ENCODE data around the gene SPTBN1. TPM values are rescaled to one million over a fixed set of nuclear protein-coding genes. Genes with fewer than 3 reads are reported as not detected.

Gene SPTBN1
- total and polyA plus RNA-seq, 2 of the 13 experiments (the other 11 are each of a cell fraction or from before 2014, with no cell fraction given): 123 to 299 TPM

DNA sequence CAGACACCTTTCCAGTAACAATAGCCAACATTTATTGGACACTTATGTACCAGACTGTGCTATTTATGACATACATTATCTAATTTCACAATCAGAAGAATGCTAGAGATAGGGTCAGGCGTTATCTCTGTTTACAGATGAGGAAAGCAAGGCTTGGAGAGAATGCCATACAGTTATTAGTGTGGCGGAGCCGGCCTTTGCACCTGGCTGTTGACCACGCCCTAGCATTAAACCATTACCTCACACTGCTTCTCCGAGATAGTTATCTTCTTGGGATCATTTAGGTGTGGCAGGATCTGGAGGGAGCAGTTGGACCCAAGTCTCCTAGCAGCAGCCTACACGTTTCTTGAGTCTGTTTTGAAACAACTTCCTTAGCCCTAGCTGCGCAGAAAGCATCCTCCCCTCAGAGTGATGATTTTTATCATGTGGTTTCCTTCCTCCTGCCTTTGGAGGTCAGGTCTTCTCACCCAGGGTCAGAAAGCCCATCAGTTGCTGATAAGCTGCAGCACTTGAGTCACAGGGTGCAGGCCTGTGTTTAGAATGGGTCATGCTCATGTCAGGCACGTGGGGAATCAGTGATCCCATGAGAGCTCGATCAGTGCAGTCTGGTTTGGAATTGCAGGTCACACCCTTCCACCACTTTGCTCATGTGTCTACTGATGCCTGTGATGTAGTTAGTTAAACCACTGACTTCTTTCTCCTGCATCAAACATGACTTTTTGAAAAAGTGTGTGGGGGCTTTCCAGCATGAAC lies 118.2 kb downstream of the SPTBN1 start (continued):
- TF ChIP-seq, protein P1, sequence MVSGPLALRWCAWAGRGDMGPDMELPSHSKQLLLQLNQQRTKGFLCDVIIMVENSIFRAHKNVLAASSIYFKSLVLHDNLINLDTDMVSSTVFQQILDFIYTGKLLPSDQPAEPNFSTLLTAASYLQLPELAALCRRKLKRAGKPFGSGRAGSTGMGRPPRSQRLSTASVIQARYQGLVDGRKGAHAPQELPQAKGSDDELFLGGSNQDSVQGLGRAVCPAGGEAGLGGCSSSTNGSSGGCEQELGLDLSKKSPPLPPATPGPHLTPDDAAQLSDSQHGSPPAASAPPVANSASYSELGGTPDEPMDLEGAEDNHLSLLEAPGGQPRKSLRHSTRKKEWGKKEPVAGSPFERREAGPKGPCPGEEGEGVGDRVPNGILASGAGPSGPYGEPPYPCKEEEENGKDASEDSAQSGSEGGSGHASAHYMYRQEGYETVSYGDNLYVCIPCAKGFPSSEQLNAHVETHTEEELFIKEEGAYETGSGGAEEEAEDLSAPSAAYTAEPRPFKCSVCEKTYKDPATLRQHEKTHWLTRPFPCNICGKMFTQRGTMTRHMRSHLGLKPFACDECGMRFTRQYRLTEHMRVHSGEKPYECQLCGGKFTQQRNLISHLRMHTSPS (CRISPR knock-in tag; IDR thresholded peaks at IDR 0.05; ENCODE audit: low read depth): no peak
- TF ChIP-seq ZNF274 (CRISPR knock-in tag; IDR thresholded peaks at IDR 0.05): no peak
- no peak for TF ChIP-seq KDM3A (CRISPR knock-in tag; IDR thresholded peaks at IDR 0.05; ENCODE audit: low read depth)
- 0 out of 2 replicates have a peak, but pooled peaks have one; percentile 42 for TF ChIP-seq ZNF567 (CRISPR knock-in tag; IDR thresholded peaks at IDR 0.05; ENCODE audit: borderline replicate concordance)
- TF ChIP-seq FOXJ3 (CRISPR knock-in tag; IDR thresholded peaks at IDR 0.05; ENCODE audit: borderline replicate concordance): peak; percentile 68; the same call in 1 of the 2 replicates
- TF ChIP-seq KLF9 (CRISPR knock-in tag; IDR thresholded peaks at IDR 0.05; ENCODE audit: low read depth): no peak
- TF ChIP-seq, protein P2, sequence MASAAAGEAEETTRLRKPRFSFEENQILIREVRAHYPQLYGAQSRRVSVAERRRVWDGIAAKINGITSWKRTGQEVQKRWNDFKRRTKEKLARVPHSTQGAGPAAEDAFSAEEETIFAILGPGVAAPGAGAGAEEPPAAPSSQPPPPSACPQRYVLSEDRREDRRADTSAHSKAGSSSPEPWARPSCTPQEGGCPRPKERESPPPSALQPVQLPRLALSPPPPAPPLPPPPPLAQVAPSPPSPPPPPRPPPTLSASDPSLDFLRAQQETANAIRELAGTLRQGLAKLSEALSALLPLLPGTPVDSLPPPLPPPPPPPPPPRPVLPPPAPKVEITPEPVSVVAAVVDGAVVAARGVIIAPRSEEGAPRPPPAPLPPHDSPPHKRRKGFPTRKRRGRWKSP (CRISPR knock-in tag; IDR thresholded peaks at IDR 0.05): no peak
- no peak for TF ChIP-seq NCOA5 (CRISPR knock-in tag; IDR thresholded peaks at IDR 0.05)
- no peak for TF ChIP-seq ZFP36 (IDR thresholded peaks at IDR 0.05; ENCODE audit: borderline replicate concordance, low read depth, low read length, partially characterized antibody)
- no peak for TF ChIP-seq RORA (CRISPR knock-in tag; IDR thresholded peaks at IDR 0.05)
- TF ChIP-seq NR2F6 (IDR thresholded peaks at IDR 0.05): peak; percentile 78
- peak; percentile 49 for TF ChIP-seq NR2F6 (CRISPR knock-in tag; IDR thresholded peaks at IDR 0.05)
- TF ChIP-seq NFE2L1 (CRISPR knock-in tag; IDR thresholded peaks at IDR 0.05; ENCODE audit: borderline replicate concordance): no peak
- TF ChIP-seq ZNF20 (CRISPR knock-in tag; IDR thresholded peaks at IDR 0.05): no peak
- no peak for TF ChIP-seq AGO1 (IDR thresholded peaks at IDR 0.05; ENCODE audit: low read depth, low read length, poor library complexity, severe bottlenecking)
- no peak for TF ChIP-seq ZFP37 (CRISPR knock-in tag; IDR thresholded peaks at IDR 0.05; ENCODE audit: borderline replicate concordance)
- TF ChIP-seq, protein P3, sequence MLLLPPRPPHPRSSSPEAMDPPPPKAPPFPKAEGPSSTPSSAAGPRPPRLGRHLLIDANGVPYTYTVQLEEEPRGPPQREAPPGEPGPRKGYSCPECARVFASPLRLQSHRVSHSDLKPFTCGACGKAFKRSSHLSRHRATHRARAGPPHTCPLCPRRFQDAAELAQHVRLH (CRISPR knock-in tag; IDR thresholded peaks at IDR 0.05; ENCODE audit: borderline replicate concordance, low read depth): no peak; the same call in 1 of the 2 replicates
- TF ChIP-seq SPEN (CRISPR knock-in tag; IDR thresholded peaks at IDR 0.05; ENCODE audit: low read depth): no peak; the same call in 1 of the 2 replicates
- TF ChIP-seq, protein P4, sequence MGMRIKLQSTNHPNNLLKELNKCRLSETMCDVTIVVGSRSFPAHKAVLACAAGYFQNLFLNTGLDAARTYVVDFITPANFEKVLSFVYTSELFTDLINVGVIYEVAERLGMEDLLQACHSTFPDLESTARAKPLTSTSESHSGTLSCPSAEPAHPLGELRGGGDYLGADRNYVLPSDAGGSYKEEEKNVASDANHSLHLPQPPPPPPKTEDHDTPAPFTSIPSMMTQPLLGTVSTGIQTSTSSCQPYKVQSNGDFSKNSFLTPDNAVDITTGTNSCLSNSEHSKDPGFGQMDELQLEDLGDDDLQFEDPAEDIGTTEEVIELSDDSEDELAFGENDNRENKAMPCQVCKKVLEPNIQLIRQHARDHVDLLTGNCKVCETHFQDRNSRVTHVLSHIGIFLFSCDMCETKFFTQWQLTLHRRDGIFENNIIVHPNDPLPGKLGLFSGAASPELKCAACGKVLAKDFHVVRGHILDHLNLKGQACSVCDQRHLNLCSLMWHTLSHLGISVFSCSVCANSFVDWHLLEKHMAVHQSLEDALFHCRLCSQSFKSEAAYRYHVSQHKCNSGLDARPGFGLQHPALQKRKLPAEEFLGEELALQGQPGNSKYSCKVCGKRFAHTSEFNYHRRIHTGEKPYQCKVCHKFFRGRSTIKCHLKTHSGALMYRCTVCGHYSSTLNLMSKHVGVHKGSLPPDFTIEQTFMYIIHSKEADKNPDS (CRISPR knock-in tag; IDR thresholded peaks at IDR 0.05): no peak
- peak; percentile 90 for TF ChIP-seq CEBPB (IDR thresholded peaks at IDR 0.05; ENCODE audit: borderline replicate concordance, low read depth, low read length)
- TF ChIP-seq, protein P5, sequence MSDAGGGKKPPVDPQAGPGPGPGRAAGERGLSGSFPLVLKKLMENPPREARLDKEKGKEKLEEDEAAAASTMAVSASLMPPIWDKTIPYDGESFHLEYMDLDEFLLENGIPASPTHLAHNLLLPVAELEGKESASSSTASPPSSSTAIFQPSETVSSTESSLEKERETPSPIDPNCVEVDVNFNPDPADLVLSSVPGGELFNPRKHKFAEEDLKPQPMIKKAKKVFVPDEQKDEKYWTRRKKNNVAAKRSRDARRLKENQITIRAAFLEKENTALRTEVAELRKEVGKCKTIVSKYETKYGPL (CRISPR knock-in tag; IDR thresholded peaks at IDR 0.05): no peak
- peak; percentile 69 for TF ChIP-seq ELF3 (CRISPR knock-in tag; IDR thresholded peaks at IDR 0.05)
